Activated naive CD8-positive, alpha-beta T cell treated with anti-CD3 and anti-CD28 coated beads, Interleukin-2, amount 50 U/mL, for 16 hours (primary cell): Measurements from ENCODE around the gene SERPINA12.
"Not testable (repeated sequence)": the region's sequence is repeated elsewhere in the genome, so short reads cannot be mapped to it uniquely, and the experiment has no call there.

Experiments used
- DNase-seq: peaks from one replicate; pipeline ENCODE4 v3.0.0-alpha.2; 2020; ENCODE audit warnings: low read depth, low spot score

SERPINA12 gene

DNA sequence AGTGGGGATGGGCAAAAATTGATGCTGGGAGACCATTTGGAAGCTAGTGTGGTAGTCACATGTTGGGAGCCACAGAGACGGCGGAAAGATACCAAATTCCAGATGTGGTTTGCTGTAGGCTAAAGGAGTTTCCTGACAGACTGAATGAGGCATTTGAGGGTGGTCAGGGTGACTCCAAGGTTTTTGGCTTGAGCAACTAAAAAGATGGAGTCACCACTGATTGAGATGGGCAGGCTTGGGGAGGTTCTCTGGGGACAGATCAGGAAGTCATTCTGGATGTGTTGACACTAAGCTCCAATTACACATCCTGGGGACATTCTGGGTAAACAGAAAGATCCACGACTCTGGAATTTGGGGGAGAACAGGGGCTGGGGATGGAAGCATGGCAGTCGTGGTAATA, 17.8 kb downstream of the SERPINA12 start:
- DNase-seq = no peak

DNA sequence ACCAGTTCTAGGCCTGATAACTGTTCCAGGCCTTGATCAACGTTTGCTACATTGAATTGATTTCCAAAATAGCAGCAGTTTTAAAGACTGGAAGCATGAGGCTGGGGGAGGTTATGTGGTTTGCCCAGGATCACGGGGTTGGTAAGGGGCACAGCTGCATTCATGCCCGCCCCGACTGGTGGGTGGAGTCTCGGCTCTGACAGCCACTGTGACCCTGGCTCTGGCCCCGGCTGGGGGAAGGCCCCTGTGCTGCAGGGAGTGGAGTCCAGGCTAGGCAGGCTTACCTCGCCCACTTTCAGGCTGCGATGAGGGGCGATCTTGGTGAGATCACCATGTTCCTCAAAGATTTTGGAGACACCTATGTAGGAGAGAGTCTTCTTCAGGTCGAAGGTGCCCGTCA, 19.9 kb downstream of the SERPINA12 start:
- no peak for DNase-seq

DNA sequence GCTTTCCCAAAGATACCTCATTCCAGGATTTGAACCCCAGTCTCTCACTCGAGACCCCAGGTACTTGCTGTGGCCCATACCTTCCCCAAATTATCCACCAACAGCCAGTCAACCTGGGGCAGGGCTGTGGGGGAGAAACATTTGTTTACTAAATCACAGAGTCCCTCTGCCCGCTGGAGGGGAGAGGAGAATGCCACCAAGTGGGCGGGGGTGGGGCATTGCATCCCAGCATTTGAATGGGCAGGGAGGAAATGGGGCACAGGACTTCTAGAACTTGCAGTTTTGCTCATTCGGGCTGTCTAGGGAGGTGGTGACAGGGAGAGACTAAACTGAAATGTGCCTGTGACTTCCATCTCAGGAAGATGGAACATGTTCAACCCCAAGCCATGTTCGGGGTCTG, 22.4 kb downstream of the SERPINA12 start:
- no peak for DNase-seq

DNA sequence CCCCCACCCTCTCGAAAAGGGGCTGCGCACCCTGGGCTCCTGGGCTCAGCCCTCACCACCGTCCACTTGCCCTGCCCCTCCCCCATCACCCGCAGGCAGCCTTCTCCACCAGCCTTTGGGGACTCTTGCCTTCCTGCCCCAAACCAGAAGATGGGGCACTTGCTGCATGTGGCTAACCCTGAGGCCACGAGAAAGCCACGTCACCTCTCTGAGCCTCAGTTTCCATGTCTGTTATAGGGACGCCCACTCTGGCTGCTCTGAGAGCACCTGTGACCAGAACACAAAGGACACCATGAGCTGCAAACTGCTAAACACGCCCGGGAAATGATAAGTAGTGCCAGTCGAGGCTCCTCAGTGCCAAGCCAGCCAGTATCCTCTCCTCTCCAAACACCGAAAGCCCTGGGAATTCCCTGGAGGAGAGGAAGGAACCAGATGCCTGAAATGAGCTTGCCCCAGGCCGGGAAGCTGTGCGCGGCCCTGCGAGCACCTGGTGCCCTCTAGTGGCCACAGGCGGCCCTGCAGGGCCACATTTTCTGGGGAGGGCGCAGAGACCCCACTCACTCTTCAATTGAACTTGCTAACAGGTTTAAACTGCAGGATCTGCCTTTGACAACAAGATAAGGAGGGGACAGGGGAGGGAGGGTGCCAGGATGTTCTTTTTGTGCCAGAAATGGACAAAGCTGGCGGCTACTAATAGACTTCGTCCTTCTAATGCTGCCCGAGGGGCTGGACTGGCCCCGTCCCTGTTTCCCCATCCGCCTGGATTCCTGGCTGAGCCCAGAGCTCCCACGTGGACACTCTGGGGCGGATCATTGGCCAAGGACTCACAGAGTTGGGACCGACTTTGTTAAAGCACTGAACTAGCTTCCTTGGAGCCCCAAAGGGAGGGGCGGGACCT, 23.1 kb downstream of the SERPINA12 start:
- no peak for DNase-seq

DNA sequence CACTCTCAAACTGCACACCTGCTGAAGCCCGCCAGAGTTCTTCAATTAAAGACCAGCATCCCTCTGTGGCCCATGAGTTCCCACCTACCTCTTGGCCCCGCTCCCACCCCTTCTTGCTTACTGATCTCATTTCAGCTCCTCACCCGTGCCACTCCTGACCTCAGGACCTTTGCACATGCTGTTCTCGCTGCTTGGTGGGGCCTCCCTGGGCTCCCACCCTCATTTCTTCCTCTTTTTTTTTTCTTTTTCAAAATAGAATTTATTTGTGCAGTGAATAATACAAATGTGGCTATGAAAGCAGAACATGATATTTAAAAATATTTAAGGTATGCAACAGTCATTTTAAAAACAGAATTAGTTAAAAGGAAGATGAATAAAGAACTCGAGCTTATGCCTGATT, 24.8 kb downstream of the SERPINA12 start:
- no peak for DNase-seq

DNA sequence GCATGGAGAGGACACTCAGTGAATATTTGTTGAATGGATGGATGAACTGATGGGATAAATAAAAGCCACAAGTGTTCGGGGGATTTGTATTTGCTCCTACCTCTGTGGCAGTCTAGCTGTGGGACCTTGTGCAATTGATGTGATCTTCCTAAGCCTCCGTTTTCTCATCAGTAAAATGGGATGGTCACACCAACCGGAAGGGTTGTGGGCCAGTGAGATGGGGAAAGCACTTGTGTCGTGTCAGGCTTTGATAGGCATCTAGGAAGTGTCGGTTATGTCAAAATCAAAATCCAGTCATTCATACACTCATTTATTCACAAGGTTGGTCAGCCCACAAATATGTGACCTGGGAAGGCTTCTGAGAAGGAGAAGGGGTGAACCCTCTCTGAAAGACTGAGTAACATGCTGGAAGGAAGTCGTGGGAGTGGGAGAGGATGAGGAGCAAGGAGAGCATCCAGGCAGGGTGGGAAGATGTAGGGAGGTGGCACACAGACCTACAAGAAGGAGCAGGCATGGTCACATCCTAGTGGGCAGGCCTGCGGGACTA, 25.5 kb downstream of the SERPINA12 start:
- DNase-seq = no peak

DNA sequence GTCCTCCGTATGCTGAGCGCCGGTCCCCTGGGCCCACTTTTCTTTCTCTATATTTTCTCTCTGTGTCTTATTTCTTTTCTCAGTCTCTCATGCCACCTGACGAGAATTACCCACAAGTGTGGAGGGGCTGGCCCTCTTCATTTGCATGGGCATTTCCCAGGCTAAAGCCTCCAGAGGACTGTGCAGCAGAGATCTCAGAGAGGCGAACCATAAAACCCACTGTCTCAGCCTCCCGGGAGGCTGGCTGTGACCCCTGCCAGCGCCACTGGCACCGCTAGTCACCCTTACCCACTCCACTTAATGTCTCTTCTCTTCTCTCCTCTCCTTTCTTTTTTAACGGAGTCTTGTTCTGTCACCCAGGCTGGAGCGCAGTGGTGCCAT, 26.2 kb downstream of the SERPINA12 start:
- DNase-seq = no peak

DNA sequence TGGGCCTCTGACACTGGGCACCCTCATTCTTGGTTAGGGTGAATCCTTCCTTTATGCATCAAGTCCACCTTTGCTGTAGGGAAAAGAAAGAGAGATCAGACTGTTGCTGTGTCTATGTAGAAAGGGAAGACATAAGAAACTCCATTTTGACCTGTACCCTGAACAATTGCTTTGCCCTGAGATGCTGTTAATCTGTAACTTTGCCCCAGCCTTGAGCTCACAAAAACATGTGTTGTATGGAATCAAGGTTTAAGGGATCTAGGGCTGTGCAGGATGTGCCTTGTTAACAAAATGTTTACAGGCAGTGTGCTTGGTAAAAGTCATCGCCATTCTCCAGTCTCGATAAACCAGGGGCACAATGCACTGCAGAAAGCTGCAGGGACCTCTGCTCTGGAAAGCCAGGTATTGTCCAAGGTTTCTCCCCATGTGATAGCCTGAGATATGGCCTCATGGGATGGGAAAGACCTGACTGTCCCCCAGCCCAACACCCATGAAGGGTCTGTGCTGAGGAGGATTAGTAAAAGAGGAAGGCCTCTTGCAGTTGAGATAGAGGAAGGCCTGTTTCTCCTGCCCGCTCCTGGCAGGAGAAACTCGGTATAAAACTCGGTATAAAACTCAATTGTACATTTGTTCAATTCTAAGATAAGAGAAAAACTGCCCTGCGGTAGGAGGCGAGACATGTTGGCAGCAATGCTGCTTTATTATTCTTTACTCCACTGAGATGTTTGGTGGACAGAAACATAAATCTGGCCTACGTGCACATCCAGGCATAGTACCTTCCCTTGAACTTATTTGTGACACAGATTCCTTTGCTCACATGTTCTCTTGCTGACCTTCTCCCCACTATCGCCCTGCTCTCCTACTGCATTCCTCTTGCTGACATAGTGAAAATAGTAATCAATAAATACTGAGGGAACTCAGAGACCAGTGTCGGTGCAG, 26.9 kb downstream of the SERPINA12 start:
- DNase-seq = not testable (repeated sequence)

DNA sequence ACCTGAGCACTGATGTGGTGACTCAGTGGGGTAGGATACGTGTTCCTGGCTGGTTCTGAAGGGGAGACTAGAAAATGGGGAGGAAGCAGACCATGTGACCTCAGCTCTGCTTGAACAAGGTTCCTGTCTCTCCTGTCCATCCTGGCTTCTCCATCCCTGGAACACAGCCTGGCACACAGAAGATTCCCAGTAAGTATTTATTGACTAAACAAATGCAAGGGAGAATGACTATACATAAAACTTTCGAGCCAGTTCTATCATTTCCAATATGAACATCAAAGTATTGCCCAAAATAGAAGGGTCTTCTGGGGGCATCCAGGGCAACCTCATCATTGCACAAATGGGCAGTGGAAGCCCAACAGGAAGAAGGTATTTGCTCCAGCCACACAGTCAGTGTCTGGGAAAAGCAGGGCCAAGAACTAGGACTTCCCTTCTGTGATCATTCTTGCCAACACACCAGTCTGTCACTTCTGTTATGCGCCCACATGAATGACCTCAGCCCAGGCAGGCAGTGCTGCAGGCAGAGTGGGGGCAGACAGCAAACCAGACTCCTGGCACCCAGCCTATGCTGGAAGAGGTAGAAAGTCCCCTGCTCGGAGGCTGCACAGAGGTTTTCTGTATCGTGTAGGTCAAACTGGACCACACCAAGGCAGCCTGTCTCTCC, 27.7 kb downstream of the SERPINA12 start:
- no peak for DNase-seq

DNA sequence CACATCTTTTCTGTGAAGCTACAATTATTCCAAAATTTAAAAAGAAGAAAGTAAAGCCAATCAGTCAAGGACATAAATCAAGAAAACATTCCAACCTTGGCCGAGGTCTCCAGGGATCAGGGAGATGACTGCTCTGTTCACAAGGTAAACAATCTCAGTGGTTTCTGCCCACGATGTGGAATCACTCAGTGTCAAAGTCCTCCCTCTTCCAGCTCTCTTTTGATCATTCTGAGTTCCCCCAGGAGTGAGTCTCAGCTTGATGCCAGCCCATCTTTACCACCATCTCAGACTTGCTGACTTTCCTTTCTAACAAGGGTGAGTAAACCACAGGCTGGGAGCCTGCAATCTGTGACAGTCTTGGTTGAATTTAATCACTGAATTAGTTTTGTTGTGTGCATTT, 28.5 kb downstream of the SERPINA12 start:
- no peak for DNase-seq

DNA sequence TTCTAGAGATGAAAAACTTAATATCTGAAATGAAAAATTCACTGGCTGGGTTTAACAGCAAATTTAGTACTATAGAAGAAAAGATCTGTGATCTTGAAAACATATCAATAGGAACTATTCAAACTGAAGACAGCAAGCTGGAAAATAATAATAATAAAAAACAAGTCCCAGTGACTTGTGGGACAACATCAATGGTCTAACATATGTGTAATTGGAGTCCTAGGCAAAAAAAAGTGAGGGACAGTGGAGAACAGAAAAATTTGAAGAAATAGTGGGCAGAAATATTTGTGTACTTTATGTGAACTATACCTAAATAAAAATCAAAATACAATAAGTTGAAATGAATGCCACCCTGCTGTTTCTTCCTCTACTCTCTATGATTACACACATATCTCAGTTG, 30.8 kb downstream of the SERPINA12 start:
- no peak for DNase-seq

DNA sequence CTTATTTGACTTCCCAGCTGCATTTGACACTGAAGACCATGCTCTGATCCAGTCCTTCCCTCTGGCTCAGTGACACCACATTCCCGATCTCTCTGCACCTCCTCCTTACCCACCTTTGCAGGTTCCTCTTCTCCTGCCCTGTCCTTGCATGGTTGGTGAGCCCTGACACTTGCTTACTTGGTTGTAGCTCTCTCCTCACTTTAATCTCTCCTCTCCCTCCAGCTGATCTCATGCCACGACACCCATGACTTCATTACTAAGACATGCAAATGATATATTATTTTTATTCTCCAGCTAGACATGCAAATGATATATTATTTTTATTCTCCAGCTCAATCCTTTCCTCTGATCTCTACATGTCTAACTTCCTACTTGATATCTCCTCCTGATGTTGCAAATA, 33.2 kb downstream of the SERPINA12 start, which contains the start of gene SERPINA9:
SERPINA9 (minus strand) TSS at position 175 of the 400 bp plus-strand sequence. CDS start 6,357 bp downstream, outside the sequence.
- no peak for DNase-seq

DNA sequence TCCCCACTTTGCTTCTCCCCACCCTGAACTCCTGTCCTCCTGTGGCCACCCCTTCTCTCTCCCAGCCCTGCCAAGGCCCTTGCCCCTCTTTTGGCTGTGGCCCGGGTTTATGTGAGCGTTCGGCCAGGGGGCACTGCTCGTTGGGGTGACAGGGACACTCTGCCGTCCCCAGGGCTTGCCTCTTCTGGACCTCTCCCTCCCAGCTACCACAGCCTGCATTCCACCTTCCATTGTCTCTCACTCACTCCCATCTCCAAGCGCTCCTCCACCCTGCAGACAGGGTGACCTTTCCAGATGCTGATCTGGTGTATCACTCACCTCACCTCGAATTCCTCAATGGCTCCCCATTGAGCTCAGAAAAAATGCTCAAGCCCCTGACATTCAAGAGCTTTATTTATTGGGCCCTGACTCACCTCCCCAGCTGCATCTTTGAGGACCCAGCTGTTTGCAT, 34.7 kb downstream of the SERPINA12 start:
- no peak for DNase-seq

DNA sequence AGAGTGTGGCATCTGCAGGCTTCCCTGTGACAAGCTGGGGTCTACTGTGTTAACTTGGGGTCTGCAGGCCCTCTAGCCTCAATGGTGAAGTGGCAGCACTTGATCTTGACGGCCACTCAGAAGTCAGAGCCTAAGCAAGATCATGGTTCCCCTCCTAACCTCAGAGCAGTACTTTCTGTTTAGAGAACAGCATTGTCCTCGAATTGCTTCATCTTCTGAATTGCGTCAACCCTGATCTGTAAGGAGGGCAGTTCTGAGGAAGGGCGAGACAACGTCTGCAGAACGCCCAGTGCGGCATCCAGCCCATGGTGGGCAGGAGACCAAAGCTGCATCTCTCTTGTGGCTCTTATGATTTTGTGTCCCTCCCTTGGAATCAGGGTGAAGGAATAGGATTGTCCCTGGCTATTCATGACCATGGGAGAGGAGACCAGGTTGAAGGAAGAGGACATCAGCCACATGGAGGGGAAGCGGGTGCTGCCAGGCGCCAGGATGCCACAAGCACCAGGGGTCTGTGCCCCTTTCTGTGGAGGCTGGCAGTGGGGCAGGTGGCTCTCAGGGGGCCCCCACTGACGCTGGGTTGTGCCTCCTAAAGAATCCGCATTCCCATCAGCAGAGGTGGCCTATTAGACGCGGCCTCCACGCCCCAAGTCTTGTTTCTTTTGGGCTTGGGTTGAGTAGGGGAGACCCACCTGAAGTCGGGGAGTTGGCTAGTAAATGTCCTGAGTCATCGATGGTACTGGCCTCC, 35.4 kb downstream of the SERPINA12 start:
- DNase-seq = no peak

DNA sequence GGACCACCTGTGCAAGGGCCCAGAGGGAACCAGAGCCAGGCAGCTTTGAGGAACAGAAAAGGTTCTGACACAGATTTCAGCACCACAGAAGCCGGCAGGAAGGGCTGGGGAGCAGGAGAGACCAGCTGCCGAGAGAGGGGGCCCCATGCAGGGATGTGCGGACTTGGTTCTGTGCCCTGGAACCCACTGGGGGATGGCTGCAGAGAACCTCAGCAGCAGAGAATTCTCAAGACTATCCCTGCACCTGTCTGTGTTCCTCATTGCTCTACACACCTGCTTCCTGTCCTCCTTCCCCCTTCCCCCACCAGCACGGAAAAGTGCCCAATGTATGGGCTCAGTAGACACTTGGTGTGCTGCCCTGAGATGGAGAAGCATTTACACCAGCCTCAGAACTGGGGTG, 36.4 kb downstream of the SERPINA12 start:
- DNase-seq = no peak

DNA sequence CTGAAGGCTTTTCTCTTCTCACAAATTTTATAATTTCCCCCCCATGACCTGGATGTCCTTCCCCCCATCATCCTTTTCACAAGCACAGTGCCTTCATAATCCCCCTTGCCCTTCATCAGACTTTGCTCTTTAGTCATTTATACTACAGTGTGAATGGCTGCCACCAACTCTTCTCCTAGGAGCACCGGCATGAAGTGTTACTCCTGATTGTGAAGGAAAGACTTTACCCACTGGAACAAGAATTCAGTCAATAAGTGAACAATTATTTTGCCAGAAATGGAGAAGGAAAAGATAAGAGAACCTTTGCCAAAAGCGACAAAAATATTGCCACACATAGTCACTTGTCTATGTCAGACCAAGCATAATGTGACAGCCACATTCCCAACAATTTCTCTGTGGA, 38.2 kb downstream of the SERPINA12 start:
- no peak for DNase-seq

DNA sequence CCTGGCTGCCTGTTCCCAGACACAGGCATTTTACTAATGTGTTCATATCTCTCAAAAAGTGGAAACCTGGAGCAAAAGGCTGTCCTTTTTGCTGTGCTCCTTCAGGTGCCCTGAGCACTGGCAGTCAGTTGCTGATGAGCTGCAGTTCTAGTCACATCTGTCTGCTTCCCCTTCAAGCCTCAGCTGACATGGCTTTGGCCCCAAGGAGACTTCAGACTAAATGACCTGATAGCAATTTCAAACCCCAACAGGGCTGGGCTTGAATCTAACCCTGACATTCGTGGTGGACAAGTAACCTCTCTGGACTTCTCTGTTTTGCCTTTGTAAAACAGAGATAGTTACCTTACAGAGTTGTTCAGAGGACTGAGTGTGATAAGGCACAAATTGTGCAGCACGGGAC, 39.0 kb downstream of the SERPINA12 start:
- no peak for DNase-seq

DNA sequence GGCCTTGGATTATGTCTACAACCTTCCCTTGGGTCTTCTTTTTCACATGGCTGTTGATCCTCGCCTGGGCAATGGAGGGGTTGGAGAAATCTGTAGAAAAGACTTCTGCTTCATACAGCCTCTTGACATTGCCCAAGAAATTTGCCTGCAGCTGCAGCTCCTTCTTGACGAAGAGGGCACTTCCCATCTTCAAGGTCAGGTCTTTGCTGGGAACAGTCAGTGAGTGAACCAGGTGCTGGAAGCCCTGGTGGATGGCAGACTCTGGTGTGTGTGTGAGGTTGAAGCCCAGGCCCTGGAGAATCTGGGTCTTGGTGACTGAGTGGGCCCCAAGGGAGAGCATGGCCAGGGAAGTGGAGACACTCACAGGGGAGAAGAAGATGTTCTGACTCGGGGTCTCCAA, 40.0 kb downstream of the SERPINA12 start:
- DNase-seq = no peak

DNA sequence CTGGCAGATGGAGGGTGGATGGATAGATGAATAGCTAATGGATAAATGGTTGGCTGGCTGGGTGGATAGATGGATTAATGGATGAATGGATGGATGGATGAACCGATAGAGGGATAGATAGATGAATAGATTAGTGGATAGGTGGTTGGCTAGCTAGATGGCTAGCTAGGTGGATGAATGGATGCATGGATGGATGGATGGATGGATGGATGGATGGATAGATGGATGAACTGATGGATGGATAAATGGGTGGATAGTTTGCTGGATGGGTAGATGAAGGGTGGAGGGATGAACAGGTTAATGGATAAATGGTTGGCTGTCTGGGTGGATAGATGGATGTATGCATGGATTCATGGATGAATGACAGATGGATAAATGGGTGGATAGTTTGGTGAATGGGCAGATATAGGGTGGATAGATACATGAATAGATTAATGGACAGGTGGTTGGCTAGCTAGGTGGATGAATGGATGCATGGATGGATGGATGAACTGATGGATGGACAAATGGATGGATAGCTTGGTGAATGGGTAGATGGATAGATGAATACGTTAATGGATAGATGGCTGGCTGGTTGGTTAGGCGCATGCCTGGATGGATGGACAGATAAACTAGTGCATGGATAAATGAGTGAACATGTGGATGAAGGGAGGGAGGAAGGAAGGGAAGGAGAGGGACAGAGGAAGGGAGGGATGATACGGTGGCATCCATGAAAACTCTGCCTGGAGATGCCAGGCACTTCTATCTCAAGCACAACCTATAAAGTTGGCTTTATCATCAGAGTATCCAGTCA, 41.3 kb downstream of the SERPINA12 start:
- DNase-seq = no peak
